Ishikawa (cell line): ENCODE measurements around the gene FBXO28.

Experiments
- CEBPB ChIP-seq: IDR thresholded peaks from 2 replicates; pipeline ENCODE4 v1.6.1; 2012
- CREB1 ChIP-seq: IDR thresholded peaks from 2 replicates; pipeline ENCODE4 v1.6.1; 2012; ENCODE audit warnings: low read depth
- EGR1 ChIP-seq: IDR thresholded peaks from 2 replicates; pipeline ENCODE4 v1.6.1; 2012
- EP300 ChIP-seq: IDR thresholded peaks from 2 replicates; pipeline ENCODE4 v1.6.1; 2012; ENCODE audit warnings: borderline replicate concordance
- FOXM1 ChIP-seq: IDR thresholded peaks from 2 replicates; pipeline ENCODE4 v1.6.1; 2012; ENCODE audit warnings: low read depth, borderline replicate concordance
- NFIC ChIP-seq: IDR thresholded peaks from 2 replicates; pipeline ENCODE4 v1.6.1; 2012
- RAD21 ChIP-seq: IDR thresholded peaks from 2 replicates; pipeline ENCODE4 v1.6.1; 2012; ENCODE audit warnings: low read depth
- TAF1 ChIP-seq: IDR thresholded peaks from 2 replicates; pipeline ENCODE4 v1.6.1; 2012; ENCODE audit warnings: low read depth, mild to moderate bottlenecking
- TCF12 ChIP-seq: IDR thresholded peaks from 2 replicates; pipeline ENCODE4 v1.6.1; 2012; ENCODE audit warnings: low read depth
- TEAD4 ChIP-seq: IDR thresholded peaks from 2 replicates; pipeline ENCODE4 v1.6.1; 2012
- YY1 ChIP-seq: IDR thresholded peaks from 2 replicates; pipeline ENCODE4 v1.6.1; 2012; ENCODE audit warnings: low read depth
- ZBTB7A ChIP-seq: IDR thresholded peaks from 2 replicates; pipeline ENCODE4 v1.6.1; 2012; ENCODE audit warnings: low read depth
- TF ChIP-seq, protein P1 (sequence below): IDR thresholded peaks from 2 replicates; pipeline ENCODE4 v1.6.1; 2012
- TF ChIP-seq, protein P2 (sequence below): IDR thresholded peaks from 2 replicates; pipeline ENCODE4 v1.6.1; 2012; ENCODE audit warnings: low read depth, mild to moderate bottlenecking
- TF ChIP-seq, protein P3 (sequence below): IDR thresholded peaks from 2 replicates; pipeline ENCODE4 v1.6.1; 2012

FBXO28 gene

DNA sequence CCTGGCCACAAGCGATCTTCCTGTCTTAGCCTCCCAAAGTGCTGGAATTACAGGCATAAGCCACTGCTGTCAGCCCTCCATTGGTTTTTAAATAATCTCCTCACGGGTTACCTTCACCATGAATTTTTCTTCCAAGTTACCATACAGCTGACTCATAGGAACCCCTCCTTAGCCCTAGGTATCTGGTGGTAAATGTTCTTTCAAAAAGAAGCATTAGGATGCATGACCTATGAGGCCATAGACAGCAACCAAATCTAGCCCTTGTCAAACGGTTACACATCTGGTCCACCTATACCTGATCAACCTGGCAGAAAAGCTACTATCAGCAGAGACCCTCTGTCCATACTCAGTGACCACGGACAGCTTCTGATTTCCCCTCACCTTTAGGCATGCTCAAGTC lies 56.4 kb downstream of the FBXO28 start:
- TF ChIP-seq, protein P1, sequence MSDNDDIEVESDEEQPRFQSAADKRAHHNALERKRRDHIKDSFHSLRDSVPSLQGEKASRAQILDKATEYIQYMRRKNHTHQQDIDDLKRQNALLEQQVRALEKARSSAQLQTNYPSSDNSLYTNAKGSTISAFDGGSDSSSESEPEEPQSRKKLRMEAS, result no peak
- no peak for TF ChIP-seq TEAD4
- no peak for TF ChIP-seq RAD21
- TF ChIP-seq, protein P2, sequence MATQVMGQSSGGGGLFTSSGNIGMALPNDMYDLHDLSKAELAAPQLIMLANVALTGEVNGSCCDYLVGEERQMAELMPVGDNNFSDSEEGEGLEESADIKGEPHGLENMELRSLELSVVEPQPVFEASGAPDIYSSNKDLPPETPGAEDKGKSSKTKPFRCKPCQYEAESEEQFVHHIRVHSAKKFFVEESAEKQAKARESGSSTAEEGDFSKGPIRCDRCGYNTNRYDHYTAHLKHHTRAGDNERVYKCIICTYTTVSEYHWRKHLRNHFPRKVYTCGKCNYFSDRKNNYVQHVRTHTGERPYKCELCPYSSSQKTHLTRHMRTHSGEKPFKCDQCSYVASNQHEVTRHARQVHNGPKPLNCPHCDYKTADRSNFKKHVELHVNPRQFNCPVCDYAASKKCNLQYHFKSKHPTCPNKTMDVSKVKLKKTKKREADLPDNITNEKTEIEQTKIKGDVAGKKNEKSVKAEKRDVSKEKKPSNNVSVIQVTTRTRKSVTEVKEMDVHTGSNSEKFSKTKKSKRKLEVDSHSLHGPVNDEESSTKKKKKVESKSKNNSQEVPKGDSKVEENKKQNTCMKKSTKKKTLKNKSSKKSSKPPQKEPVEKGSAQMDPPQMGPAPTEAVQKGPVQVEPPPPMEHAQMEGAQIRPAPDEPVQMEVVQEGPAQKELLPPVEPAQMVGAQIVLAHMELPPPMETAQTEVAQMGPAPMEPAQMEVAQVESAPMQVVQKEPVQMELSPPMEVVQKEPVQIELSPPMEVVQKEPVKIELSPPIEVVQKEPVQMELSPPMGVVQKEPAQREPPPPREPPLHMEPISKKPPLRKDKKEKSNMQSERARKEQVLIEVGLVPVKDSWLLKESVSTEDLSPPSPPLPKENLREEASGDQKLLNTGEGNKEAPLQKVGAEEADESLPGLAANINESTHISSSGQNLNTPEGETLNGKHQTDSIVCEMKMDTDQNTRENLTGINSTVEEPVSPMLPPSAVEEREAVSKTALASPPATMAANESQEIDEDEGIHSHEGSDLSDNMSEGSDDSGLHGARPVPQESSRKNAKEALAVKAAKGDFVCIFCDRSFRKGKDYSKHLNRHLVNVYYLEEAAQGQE, result no peak
- no peak for TF ChIP-seq EP300
- TF ChIP-seq TAF1, result no peak

DNA sequence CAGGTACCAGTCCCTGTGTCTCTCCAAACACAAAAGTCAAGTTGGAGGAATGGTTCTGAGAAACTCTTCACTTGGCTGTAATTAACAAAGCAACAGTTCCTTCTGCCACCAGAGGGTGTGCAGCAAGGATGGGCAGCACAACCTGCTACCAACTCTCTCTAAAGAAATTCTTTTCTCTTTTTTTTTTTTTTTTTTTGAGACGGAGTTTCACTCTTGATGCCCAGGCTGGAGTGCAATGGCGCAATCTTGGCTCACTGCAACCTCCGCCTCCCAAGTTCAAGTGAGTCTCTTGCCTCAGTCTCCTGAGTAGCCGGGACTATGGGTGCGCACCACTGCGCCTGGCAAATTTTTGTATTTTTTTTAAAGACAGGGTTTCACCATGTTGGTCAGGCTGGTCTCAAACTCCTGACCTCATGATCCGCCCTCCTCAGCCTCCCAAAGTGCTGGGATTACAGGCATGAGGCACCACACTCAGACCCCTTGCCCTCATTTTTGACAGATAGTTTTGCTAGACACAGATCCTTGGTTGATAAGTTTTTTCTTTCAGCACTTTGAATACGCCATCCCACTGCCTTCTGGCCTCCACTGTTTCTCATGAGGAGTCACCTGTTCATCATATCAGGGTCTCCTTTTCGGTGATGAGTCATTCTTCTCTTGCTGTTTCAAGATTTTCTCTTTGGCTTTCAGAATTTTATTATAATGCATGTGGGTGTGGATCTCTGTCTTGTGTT lies 57.0 kb downstream of the FBXO28 start:
- TF ChIP-seq RAD21 (peak; percentile 52), CREB1 (no peak), TCF12 (no peak), CEBPB (no peak)

DNA sequence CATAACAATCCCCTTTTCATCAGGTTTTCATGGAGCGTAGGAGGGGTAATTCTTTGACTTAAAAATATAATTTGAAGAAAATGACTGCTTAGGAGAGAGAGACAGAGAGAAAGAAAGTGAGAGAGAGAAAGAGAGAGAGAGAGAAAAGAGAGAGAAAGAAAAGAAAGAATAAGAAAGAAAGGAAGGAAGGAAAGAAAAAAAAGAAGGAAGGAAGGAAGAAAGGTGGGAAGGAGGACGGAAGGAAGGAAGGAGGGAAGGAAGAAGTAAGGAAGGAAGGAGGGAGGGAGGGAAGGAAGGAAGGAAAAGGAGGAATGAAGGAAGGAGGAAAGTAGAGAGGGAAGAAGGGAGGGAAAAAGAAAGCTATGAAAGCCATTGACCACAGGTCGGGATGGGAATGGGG lies 58.3 kb downstream of the FBXO28 start:
- TF ChIP-seq, protein P1, result no peak
- TF ChIP-seq, protein P3, sequence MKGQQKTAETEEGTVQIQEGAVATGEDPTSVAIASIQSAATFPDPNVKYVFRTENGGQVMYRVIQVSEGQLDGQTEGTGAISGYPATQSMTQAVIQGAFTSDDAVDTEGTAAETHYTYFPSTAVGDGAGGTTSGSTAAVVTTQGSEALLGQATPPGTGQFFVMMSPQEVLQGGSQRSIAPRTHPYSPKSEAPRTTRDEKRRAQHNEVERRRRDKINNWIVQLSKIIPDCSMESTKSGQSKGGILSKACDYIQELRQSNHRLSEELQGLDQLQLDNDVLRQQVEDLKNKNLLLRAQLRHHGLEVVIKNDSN, result no peak
- no peak for TF ChIP-seq EP300

DNA sequence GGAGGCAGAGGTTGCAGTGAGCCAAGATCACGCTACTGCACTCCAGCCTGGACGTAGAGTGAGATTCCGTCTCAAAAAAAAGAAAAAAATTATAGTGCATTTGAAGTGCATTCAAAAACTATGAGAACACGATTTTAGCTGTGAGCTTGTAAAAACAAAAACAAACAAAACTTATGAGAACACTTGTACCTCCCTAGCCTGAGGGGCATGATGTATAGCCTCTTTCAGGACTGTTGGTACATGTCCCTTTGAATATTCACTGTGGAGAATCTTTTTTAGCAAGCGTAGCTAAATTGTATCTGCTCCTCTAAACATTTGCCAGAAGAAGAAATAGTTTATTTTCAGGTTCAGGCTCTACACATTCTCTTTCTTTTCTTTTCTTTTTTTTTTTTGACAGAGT lies 59.6 kb downstream of the FBXO28 start:
- TF ChIP-seq NFIC (no peak), YY1 (no peak), EP300 (no peak), ZBTB7A (no peak)

DNA sequence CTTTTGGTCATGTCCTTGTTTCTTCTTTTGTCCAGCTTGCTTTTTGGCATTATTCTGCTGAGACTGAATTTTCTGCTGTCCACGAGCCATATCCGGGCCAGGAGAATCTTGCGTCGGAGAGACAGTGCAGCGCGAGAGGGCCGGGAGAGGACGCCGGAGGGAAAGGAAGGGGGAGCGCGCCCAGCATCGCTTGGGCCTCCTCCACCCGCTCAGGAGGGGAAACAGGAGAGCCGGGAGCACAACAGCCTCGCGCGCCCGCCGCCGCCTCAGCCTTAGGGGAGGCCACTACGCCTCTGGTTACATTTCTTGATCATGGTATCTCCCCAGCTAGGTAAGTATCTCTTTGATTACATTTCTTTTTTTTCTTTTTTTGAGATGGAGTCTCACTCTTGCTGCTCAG lies 61.7 kb downstream of the FBXO28 start:
- TF ChIP-seq CEBPB (no peak), TAF1 (no peak), CREB1 (no peak), YY1 (no peak), TEAD4 (no peak), EGR1 (no peak)
- TF ChIP-seq, protein P2, result no peak
- TF ChIP-seq, protein P1, result no peak

DNA sequence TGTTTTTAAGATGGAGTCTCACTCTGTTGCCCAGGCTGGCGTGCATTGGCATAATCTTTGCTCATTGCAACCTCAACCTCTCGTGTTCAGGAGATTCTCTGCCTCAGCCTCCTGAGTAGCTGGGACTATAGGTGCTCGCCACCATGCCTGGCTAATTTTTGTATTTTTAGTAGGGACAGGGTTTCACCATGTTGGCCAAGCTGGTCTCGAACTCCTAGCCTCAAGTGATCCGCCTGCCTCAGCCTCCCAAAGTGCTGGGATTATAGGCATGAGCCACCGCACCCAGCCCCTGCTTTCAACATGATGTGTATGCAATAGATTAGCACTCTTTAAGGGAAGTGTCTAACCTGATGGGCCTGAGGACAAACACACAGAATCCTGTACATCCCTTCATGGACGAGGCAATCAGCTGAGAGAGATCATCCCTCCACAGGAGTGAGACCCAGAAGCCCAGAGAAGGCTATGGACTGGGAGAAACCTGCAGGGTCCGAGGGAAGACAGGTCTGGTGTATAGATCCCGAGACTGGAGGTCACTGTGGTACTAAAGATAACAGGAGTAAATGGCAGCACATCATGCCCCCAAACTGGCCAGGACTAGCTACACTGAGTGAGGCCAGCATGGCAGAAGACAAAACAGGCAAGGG lies 63.6 kb downstream of the FBXO28 start:
- no peak for TF ChIP-seq TCF12
- no peak for TF ChIP-seq ZBTB7A

DNA sequence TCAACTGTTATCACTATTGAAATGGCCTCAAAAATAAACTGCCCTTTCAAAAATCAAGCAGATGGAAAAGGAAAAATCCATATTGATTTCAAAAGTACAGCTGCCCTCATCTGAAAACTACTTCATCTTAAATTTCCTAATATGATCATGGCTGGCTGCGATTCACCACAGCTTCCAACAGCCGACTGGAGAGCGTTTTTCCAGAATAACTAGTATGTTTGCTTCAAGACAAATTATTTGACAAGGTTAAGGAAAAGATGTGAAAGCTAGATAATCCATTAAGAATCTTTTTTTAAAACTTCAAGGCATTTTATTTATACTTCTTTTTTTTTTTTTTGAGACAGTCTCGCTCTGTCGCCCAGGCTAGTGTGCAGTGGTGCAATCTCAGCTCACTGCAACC lies 65.0 kb downstream of the FBXO28 start:
- TF ChIP-seq TAF1, result no peak
- TF ChIP-seq, protein P1, result no peak
- TF ChIP-seq ZBTB7A, result no peak
- TF ChIP-seq, protein P2, result no peak
- TF ChIP-seq YY1, result no peak
- TF ChIP-seq NFIC, result no peak
- TF ChIP-seq EGR1, result no peak
- TF ChIP-seq, protein P3, result no peak
- no peak for TF ChIP-seq TEAD4
- no peak for TF ChIP-seq TCF12
- TF ChIP-seq CEBPB, result no peak
- TF ChIP-seq CREB1, result no peak
- no peak for TF ChIP-seq FOXM1
- no peak for TF ChIP-seq EP300
- no peak for TF ChIP-seq RAD21
